Stomach (tissue), 4 donors: ENCODE data around the gene LUZP2.

Experiments
- CTCF ChIP-seq, 7 experiments: fragments of 450-650 bp in 4 of 7; fragments of 200-600 bp in 3 of 7; sonication (generic) in 3 of 7; IDR thresholded peaks; one replicate each; pipeline ENCODE4 v1.5.1; 2016 to 2019; ENCODE audit warnings: antibody characterized with exemption in 7 of 7, control low read depth in 2 of 7, mild to moderate bottlenecking in 1 of 7
- EP300 ChIP-seq: sonication (generic); formaldehyde crosslinking; IDR thresholded peaks from one replicate; pipeline ENCODE4 v1.6.1; 2017; ENCODE audit warnings: antibody characterized with exemption
- POLR2A ChIP-seq, 4 donors: fragments of 450-650 bp; IDR thresholded peaks; one replicate each; pipeline ENCODE4 v1.6.1; 2016; ENCODE audit warnings: antibody characterized with exemption in 4 of 4, control low read depth in 2 of 4, mild to moderate bottlenecking in 1 of 4, moderate library complexity in 1 of 4
- POLR2AphosphoS5 ChIP-seq, 3 donors: sonication (generic); formaldehyde crosslinking; IDR thresholded peaks; one replicate each; pipeline ENCODE4 v1.6.1; 2016; ENCODE audit warnings: antibody characterized with exemption in 3 of 3

GRCh38 chr11:24890426-24890825, 393.6 kb downstream of the LUZP2 start:
- TF ChIP-seq CTCF (IDR thresholded peaks at IDR 0.05): no peak
- no peak for TF ChIP-seq EP300
- TF ChIP-seq POLR2AphosphoS5 (IDR thresholded peaks at IDR 0.05): no peak
- no peak for TF ChIP-seq POLR2A (IDR thresholded peaks at IDR 0.05)
